ENCODE data around the gene PIGR.

DNA sequence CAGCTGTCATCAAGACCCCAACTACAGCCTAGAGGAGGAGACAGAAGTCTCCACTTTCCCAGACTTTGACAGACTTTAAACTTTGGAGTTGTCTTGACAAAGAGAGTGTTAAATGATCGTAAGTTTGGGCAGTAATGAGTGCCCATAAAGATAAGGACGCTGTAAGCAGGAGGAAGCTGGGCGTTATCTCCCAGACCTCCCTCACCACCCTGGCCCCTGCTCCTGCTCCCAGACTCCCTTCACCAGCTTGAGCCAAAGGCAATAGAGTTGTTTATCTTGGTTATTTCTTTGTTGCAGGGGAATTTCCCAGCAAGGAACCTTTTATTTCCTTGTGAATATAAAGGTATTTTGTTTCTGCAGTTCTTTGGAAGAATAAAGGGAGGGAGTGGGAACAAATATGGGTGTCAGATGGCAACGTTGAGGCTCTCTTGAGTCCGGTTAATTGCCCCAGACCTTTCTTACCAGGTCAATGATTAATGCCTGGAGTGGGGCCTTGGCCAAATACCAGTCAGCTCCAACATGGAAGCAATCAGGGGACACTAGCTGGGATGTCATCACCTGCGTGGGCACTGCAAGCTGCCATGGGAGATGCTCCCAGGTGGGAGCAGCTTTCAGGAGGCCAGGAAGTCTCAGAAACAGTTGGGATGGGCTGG lies 4.4 kb downstream of the PIGR start:
- TF ChIP-seq, protein P1, sequence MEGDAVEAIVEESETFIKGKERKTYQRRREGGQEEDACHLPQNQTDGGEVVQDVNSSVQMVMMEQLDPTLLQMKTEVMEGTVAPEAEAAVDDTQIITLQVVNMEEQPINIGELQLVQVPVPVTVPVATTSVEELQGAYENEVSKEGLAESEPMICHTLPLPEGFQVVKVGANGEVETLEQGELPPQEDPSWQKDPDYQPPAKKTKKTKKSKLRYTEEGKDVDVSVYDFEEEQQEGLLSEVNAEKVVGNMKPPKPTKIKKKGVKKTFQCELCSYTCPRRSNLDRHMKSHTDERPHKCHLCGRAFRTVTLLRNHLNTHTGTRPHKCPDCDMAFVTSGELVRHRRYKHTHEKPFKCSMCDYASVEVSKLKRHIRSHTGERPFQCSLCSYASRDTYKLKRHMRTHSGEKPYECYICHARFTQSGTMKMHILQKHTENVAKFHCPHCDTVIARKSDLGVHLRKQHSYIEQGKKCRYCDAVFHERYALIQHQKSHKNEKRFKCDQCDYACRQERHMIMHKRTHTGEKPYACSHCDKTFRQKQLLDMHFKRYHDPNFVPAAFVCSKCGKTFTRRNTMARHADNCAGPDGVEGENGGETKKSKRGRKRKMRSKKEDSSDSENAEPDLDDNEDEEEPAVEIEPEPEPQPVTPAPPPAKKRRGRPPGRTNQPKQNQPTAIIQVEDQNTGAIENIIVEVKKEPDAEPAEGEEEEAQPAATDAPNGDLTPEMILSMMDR (conservative IDR thresholded peaks at IDR 0.05; ENCODE audit: low read length), result no peak
- TF ChIP-seq EZH2phosphoT487 (IDR thresholded peaks at IDR 0.05; ENCODE audit: borderline replicate concordance, low read depth, low read length), result no peak
